Measurements from ENCODE around the gene PLN. TPM values are rescaled to one million over a fixed set of nuclear protein-coding genes. Genes with fewer than 3 reads are reported as not detected.
A peak's percentile ranks its signal among the peaks of the same experiment; 100 is the strongest.

PLN gene
- total RNA-seq (2014; rRNA removed; shearing (Covaris generic)), result not detected in 2 replicates
- not detected in 2 replicates for polyA plus RNA-seq (2015; cell fraction: cytosol; rRNA removed)
- 0.31 TPM in 1 of 2 replicates, not detected in the other for polyA plus RNA-seq (2015; cell fraction: nucleus; rRNA removed)

- DNase-seq (ENCODE audit: low read depth), result no peak
Measured at GRCh38 chr6:118548136-118548535, at the start of gene PLN. Gene PLN (plus strand): TSS chr6:118548296. CDS start chr6:118558922, 10,626 bp downstream.

GRCh38 chr6:118500130-118501015 lies 47.7 kb upstream of the PLN start:
- no peak for DNase-seq (ENCODE audit: low read depth)

DNA sequence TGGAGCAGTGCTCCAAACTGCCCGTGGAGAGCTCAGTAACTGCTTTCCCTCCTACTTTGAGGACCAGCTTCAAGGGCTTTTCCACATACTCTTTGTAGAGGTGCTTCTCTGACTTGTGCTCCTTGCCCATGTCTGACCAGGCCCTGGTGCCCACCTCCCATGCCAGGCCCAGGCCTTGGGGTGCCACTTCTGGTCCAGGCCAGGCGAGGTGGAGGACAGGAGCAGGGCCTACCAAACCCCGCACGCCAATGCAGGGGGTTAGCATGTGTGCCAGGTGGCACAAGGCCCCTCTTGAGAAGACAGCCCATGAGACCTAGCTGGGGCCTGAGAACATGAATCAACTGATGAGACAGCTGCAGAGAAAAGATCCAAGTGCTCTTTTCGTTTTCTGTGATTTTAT lies 47.0 kb upstream of the PLN start:
- DNase-seq (ENCODE audit: low read depth), result no peak

- no peak for DNase-seq (ENCODE audit: low read depth)
Measured at GRCh38 chr6:118501765-118502164, 46.3 kb upstream of the PLN start.

DNA sequence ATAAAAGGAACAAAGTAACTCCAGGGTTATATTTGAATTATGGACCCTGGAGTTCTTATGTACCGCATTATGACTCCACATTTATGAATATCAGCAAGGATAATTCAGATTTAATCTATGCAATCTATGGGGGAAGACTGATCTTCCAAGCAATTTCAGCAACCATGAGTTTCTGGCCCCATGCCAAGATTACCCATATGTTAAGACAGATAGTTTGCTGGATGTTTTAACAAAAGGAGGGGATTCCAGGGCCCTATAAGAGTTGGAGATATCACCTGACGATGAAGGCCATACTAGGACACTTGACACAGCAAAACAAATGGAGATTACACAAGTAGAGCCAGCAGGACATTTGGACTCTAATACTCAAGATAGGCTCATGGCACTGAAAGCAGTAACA lies 45.9 kb upstream of the PLN start:
- no peak for DNase-seq (ENCODE audit: low read depth)

DNA sequence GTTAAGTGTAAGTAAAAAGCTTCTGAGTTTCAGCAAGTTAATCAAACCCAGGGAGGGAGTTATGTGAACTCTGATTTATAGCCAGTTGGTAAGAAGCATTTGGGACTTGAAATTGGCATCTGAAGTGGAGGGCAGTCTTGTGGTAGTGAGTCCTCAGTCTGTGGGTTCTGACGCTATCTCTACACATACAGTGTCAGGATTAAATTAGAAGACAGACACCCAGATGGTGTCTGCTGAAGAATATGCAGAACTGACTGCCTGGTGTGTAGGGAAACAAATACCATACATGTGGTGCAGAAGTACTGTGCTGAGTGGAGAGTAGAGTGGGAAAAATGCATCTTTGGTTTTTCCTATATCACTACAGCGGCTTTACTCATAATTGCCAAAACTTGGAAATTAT lies 43.5 kb upstream of the PLN start:
- DNase-seq (ENCODE audit: low read depth), result no peak

- DNase-seq (ENCODE audit: low read depth), result no peak
Measured at GRCh38 chr6:118505656-118506055, 42.4 kb upstream of the PLN start.

DNA sequence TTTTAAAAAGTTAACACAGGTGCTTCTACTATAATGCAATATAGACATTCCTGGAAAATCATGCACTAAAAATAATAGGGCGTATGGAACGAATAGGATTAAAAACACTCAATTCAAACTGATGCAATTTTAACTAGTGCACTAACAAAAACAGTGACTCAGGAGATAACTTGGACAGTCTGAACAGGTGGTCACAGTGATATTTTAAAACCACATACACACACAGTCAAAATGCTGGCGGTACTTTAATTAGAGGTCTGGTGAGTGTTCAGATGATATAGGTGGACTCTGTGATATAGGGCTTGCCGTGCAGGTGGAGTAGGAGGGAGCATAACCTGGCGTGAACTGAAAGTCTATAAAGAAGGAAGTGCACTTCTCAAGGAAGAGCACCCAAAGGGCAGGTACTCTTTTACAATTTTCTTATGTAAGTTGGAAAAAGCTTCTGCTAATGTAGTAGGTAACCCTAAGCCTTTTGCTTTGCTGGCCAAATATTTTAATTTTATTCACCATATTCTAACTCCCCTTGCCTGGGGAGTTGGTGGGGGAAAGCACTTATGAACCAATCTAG lies 41.9 kb upstream of the PLN start:
- DNase-seq (ENCODE audit: low read depth), result no peak

DNA sequence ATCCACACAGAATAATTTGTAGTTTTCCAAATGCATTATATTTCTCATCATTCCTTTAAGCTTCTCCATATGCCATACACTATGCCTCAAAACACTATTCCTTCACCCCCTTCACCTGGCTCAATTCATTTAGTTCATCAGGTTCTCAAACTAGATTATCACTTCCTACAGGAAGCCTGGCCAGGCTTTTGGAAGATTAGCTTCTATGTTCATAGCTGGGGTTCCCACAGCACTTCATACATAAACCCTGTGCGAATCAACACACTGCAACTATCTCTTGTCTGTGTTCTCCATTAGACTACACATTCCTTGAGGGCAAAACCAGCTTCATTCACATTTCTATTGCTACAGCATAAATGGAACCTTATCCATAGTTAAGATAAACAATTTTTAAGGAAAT lies 40.5 kb upstream of the PLN start:
- DNase-seq (ENCODE audit: low read depth), result no peak

- peak; percentile 20 for DNase-seq (ENCODE audit: low read depth)
Measured at GRCh38 chr6:118509009-118509617, 39.0 kb upstream of the PLN start.

DNA sequence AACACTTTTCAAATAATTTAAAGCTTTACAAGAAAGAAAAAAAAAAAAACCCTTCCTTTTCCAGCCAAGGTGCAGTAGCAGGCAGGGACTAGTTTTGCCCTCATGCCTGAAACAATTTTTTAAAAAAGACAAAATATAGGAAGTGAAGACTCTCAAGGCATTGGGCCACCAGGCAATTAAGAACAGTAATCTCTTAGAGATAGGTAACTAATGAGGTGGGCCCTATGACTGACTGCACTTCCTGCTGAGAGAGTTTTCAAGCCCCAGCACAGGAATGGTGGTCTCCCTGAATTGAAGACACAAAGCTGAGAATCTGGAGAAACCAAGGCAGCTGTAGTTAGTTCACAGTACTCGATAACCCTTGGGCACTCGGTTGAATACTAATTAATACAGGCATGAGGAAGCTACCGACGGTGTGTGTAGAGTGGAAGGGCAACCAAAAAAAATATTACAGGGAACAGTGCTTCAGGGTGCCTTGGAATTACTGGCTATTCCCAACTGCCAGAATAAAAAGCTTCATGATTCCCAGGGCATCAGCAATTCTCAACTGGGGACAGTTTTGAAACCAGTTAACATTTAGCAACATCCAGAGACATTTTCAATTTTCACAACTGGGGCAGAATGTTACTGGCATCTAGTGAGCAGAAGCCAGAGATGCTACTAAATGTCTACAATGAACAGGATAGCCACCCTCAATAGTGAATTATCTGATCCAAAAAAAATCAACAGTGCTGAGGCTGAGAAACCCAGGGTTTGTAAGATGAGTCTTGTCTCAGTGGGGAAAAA lies 36.0 kb upstream of the PLN start:
- DNase-seq (ENCODE audit: low read depth), result no peak

DNA sequence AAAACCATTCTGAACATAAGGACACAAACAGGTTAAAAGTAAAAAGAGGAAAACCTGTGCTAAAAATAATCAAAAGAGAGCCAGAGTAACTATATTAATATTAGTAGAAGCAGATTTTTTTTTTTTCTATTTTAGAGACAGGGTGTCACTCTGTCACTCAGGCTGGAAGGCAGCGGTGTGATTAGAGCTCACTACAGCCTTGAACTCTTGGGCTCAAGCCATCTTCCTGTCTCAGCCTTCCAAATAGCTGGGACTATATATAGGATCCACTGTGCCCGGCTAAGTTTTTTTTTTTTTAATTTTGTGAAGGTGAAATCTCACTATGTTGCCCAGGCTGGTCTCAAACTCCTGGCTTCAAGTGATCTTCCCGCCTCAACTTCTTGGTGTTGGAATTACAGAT lies 33.4 kb upstream of the PLN start:
- DNase-seq (ENCODE audit: low read depth), result no peak

DNA sequence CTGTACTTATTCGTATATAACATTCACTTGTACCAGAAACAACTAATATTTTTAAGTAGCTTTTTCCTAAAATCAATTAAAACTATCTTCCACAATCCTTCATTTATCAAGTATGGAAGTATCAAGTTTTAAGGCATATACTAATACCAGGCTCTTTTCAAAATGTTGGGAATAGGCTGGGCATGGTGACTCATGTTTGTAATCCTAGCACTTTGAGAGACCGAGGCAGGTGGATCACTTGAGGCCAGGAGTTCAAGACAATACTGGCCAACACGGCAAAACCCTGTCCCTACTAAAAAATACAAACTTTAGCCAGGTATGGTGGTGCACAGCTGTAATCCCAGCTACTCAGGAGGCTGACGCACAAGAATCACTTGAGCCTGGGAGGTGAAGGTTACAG lies 25.7 kb upstream of the PLN start:
- no peak for DNase-seq (ENCODE audit: low read depth)

GRCh38 chr6:118523216-118523615 lies 24.9 kb upstream of the PLN start:
- no peak for DNase-seq (ENCODE audit: low read depth)

DNA sequence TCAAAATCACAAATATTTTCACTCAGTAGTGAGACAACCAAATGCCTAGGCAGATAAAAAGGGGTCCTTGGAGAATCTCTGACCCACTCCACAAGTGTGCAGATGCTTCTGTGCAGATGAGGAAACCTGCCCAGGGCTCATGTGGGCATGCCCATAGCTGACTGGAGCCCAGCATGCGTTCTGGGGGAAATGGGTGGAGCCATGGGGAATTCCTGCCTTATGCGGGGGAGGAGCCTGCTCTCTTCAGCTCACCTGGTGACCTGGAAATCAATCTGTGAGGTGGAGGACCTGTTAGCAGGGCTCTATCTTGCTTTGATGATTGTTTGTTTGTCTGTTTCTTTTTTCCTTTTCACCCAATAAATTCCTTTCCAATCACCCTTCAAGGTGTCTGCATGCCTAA lies 23.4 kb upstream of the PLN start:
- no peak for DNase-seq (ENCODE audit: low read depth)

DNA sequence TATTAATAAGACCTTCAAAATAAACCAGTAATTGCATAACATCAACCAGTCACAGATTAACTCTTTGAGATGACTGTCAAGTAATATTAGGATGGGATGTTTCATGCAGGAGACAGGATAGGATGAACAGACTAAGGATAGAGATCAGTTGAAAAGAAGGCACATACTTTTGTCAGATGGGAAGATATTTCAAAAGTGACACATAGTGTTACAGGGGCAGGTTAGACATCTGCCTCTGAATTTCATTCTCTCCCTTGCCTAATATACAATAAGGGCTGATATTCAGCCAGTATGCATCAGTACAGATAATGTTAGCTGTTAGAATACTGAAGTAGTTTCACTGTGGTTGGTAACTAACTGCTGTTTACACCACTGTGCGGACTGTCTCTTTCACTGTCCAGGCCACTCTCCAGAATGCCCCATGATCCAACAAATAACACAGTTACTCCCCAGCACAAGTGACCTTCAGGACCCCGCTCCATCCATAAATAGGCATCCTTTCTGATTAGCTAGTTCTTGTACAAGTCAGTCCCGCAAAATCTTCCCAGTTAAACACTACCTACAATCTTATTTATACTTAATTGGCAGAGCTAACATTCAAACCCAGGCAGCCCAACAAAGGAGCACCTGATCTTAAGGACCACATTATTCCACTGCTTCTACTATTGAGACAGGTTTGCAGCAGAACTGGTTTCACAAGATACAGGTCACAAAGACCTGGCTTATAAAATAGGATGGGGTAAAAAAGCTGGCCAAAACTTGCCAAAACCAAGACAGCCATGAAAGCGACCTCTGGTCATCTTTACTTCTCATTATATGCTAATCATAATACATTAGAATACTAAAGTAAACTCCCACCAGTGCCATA lies 21.9 kb upstream of the PLN start:
- no peak for DNase-seq (ENCODE audit: low read depth)

- DNase-seq (ENCODE audit: low read depth), result no peak
Measured at GRCh38 chr6:118528129-118528528, 20.0 kb upstream of the PLN start.

DNA sequence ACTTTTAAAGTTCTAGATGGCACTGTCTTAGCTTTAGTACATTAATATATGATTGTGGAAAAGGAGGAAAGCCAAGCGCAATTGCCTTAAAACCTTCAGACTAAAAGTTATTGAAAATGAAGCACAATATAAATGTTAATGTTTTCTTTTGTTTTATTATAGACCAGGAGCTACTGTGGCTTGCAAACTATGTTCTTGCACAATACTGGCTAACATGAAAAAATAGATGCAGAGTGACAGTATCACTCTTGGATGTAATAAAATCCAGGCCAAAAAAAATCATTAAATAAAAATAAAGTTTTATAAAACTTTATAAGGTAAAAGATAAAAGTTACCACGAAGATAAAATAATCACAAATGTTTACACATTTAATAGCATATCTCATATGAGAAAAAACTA lies 18.3 kb upstream of the PLN start:
- no peak for DNase-seq (ENCODE audit: low read depth)

GRCh38 chr6:118530942-118531341 lies 17.2 kb upstream of the PLN start:
- DNase-seq (ENCODE audit: low read depth), result no peak

GRCh38 chr6:118535176-118535844 lies 12.8 kb upstream of the PLN start:
- DNase-seq (ENCODE audit: low read depth), result no peak
